ENCODE results near the gene MCM9.

Gene MCM9

DNA sequence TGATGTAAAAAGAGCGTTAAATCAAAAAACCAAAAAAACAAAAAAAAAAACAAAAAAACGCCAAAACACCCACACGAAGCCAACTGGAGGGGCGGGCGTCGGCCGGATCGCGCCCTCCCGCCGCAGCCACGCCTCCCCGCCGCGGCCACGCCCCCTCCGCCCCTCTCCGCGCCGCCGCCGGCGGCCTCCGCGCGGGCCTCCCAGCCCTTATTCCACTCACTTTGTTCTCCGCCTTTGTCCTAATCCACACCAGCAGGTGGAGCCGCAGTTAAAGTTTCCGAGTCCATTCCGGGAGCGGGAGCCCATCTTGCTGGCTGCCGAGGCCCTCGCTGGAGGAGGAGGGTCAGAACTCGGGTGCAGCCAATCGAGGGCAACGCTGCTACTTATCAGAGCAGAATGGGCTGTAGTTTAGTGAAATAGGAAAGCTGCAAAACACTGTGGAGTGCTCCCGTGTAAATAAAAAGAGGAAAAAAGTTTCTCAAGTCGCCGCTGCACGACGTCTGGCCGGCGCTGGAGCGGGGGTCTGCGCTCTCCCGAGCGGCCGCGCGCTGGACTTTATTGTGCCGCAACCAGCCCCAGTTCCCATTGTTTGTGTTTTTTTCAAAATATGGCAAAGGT is 41.0 kb downstream of the MCM9 start, which contains the start of gene ASF1A (continued):
- TF ChIP-seq ZNF138 (tag by site-specific recombination; IDR thresholded peaks at IDR 0.05; ENCODE audit: borderline replicate concordance) (no peak), GLIS2 (tag by site-specific recombination; IDR thresholded peaks at IDR 0.05) (peak; percentile 62; the same call in 1 of the 2 replicates), ZNF677 (tag by site-specific recombination; IDR thresholded peaks at IDR 0.05) (no peak), ZNF626 (tag by site-specific recombination; IDR thresholded peaks at IDR 0.05) (no peak), ZNF324 (tag by site-specific recombination; IDR thresholded peaks at IDR 0.05) (no peak)
- TF ChIP-seq, protein P1, sequence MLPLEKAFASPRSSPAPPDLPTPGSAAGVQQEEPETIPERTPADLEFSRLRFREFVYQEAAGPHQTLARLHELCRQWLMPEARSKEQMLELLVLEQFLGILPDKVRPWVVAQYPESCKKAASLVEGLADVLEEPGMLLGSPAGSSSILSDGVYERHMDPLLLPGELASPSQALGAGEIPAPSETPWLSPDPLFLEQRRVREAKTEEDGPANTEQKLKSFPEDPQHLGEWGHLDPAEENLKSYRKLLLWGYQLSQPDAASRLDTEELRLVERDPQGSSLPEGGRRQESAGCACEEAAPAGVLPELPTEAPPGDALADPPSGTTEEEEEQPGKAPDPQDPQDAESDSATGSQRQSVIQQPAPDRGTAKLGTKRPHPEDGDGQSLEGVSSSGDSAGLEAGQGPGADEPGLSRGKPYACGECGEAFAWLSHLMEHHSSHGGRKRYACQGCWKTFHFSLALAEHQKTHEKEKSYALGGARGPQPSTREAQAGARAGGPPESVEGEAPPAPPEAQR (tag by site-specific recombination; IDR thresholded peaks at IDR 0.05): no peak

DNA sequence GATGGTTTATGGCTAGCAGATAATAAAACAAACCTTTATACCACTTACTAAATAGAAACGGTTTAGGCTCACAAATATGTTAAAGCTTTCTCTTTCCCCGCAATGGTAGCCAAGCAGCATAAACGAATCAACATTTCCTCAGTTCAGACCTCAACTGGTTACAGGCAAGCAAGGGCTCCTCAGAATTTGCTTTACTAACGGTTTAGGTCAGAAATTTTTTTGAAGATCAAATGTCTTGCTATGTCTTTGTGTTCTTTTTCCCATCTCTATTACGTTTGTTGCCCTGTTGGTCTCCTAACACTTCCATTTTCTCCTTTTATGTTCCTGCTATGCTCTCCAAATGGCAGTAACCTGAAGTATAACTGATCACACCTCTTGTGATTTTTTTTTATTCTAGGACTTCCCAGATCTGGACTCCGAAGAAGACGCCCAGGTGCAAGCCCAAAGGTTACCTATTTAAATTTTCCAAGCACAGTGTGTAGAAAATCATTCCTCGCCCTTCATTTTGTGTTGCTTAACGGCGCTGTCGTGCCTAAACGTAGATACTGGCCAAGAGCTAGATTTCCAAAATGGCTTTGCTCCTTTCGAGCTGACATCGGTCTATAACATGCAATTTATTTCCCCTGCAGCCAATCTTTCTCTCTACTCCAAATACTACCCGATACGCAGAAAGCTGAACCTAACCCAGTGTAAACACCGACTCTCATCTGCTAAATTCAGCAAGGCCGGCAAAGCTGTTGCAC is 41.7 kb downstream of the MCM9 start:
- Histone ChIP-seq H3K9me3 (ENCODE audit: control insufficient read depth, insufficient read depth, low read depth, low read length) (no peaks in the 10 kb centered on the region), H3K36me3 (ENCODE audit: control insufficient read depth in 2 of 2, insufficient read depth in 1 of 2, low read length in 2 of 2) (no peaks in the 10 kb centered on the region), H3K4me3 (ENCODE audit: low read depth, low read length) (peak overlapping the region; percentile 51), H3K27ac (ENCODE audit: extremely low read depth, low read depth, low read length) (peak overlapping the region; percentile 68; the same call in 1 of the 2 replicates), H3K4me1 (ENCODE audit: control insufficient read depth, insufficient read depth, low read length) (0 out of 2 replicates have a peak, but pooled peaks cover 2% of the 10 kb centered on the region)
- POLR2A ChIA-PET: interaction anchor here (1.0 to 3.6 kb wide), 2 partner anchors 18 to 41 kb away, joined by 3 to 21 read pairs; partner anchors contain the start of gene MCM9
- CTCF ChIA-PET: interaction anchor here (0.6 to 2.2 kb wide), 4 partner anchors 11 to 217 kb away, joined by 4 to 9 read pairs (median 6); partner anchors contain the start of gene FAM184A
- TF ChIP-seq ZNF138 (tag by site-specific recombination; IDR thresholded peaks at IDR 0.05; ENCODE audit: borderline replicate concordance) (no peak), ZNF311 (tag by site-specific recombination; IDR thresholded peaks at IDR 0.05; ENCODE audit: borderline replicate concordance) (no peak), ZNF335 (tag by site-specific recombination; conservative IDR thresholded peaks at IDR 0.05) (peak; percentile 58; the same call in 1 of the 2 replicates), ZNF239 (tag by site-specific recombination; IDR thresholded peaks at IDR 0.05) (no peak), ZNF132 (tag by site-specific recombination; IDR thresholded peaks at IDR 0.05; ENCODE audit: borderline replicate concordance) (no peak), ZNF510 (tag by site-specific recombination; IDR thresholded peaks at IDR 0.05; ENCODE audit: insufficient replicate concordance) (no peak), YY2 (tag by site-specific recombination; IDR thresholded peaks at IDR 0.05) (peak; percentile 65), ZNF394 (tag by site-specific recombination; IDR thresholded peaks at IDR 0.05; ENCODE audit: borderline replicate concordance) (no peak), GLIS2 (tag by site-specific recombination; IDR thresholded peaks at IDR 0.05) (no peak)
- TF ChIP-seq, protein P2, sequence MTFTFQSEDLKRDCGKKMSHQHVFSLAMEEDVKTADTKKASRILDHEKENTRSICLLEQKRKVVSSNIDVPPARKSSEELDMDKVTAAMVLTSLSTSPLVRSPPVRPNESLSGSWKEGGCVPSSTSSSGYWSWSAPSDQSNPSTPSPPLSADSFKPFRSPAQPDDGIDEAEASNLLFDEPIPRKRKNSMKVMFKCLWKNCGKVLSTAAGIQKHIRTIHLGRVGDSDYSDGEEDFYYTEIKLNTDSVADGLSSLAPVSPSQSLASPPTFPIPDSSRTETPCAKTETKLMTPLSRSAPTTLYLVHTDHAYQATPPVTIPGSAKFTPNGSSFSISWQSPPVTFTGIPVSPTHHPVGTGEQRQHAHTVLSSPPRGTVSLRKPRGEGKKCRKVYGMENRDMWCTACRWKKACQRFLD (tag by site-specific recombination; IDR thresholded peaks at IDR 0.05): no peak
- TF ChIP-seq, protein P3, sequence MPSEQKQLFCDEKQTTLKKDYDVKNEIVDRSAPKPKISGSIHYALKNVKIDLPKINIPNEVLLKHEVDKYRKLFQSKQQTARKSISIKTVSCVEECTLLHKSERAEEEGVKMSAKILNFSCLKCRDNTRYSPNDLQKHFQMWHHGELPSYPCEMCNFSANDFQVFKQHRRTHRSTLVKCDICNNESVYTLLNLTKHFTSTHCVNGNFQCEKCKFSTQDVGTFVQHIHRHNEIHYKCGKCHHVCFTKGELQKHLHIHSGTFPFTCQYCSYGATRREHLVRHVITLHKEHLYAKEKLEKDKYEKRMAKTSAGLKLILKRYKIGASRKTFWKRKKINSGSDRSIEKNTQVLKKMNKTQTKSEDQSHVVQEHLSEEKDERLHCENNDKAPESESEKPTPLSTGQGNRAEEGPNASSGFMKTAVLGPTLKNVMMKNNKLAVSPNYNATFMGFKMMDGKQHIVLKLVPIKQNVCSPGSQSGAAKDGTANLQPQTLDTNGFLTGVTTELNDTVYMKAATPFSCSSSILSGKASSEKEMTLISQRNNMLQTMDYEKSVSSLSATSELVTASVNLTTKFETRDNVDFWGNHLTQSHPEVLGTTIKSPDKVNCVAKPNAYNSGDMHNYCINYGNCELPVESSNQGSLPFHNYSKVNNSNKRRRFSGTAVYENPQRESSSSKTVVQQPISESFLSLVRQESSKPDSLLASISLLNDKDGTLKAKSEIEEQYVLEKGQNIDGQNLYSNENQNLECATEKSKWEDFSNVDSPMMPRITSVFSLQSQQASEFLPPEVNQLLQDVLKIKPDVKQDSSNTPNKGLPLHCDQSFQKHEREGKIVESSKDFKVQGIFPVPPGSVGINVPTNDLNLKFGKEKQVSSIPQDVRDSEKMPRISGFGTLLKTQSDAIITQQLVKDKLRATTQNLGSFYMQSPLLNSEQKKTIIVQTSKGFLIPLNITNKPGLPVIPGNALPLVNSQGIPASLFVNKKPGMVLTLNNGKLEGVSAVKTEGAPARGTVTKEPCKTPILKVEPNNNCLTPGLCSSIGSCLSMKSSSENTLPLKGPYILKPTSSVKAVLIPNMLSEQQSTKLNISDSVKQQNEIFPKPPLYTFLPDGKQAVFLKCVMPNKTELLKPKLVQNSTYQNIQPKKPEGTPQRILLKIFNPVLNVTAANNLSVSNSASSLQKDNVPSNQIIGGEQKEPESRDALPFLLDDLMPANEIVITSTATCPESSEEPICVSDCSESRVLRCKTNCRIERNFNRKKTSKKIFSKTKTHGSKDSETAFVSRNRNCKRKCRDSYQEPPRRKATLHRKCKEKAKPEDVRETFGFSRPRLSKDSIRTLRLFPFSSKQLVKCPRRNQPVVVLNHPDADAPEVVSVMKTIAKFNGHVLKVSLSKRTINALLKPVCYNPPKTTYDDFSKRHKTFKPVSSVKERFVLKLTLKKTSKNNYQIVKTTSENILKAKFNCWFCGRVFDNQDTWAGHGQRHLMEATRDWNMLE (tag by site-specific recombination; conservative IDR thresholded peaks at IDR 0.05; ENCODE audit: low read depth): peak; percentile 53; the same call in 1 of the 2 replicates
- TF ChIP-seq, protein P4, sequence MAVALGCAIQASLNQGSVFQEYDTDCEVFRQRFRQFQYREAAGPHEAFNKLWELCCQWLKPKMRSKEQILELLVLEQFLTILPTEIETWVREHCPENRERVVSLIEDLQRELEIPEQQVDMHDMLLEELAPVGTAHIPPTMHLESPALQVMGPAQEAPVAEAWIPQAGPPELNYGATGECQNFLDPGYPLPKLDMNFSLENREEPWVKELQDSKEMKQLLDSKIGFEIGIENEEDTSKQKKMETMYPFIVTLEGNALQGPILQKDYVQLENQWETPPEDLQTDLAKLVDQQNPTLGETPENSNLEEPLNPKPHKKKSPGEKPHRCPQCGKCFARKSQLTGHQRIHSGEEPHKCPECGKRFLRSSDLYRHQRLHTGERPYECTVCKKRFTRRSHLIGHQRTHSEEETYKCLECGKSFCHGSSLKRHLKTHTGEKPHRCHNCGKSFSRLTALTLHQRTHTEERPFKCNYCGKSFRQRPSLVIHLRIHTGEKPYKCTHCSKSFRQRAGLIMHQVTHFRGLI (tag by site-specific recombination; IDR thresholded peaks at IDR 0.05): no peak; the same call in 1 of the 2 replicates
- TF ChIP-seq, protein P5, sequence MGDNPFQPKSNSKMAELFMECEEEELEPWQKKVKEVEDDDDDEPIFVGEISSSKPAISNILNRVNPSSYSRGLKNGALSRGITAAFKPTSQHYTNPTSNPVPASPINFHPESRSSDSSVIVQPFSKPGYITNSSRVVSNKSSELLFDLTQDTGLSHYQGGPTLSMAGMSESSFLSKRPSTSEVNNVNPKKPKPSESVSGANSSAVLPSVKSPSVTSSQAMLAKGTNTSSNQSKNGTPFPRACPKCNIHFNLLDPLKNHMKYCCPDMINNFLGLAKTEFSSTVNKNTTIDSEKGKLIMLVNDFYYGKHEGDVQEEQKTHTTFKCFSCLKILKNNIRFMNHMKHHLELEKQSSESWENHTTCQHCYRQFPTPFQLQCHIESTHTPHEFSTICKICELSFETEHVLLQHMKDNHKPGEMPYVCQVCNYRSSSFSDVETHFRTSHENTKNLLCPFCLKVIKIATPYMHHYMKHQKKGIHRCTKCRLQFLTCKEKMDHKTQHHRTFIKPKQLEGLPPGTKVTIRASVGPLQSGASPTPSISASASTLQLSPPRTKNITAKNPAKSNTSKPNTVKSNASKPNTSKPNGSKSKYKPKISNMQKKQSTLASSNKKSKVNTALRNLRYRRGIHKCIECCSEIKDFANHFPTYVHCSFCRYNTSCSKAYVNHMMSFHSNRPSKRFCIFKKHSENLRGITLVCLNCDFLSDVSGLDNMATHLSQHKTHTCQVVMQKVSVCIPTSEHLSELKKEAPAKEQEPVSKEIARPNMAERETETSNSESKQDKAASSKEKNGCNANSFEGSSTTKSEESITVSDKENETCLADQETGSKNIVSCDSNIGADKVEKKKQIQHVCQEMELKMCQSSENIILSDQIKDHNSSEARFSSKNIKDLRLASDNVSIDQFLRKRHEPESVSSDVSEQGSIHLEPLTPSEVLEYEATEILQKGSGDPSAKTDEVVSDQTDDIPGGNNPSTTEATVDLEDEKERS (tag by site-specific recombination; IDR thresholded peaks at IDR 0.05): 0 out of 2 replicates have a peak, but pooled peaks have one; percentile 47
- TF ChIP-seq, protein P6, sequence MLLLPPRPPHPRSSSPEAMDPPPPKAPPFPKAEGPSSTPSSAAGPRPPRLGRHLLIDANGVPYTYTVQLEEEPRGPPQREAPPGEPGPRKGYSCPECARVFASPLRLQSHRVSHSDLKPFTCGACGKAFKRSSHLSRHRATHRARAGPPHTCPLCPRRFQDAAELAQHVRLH (tag by site-specific recombination; IDR thresholded peaks at IDR 0.05): no peak
